Measurements from ENCODE around the gene PSMC3IP.
"Not testable (repeated sequence)": the region's sequence is repeated elsewhere in the genome, so short reads cannot be mapped to it uniquely, and the experiment has no call there.

PSMC3IP gene

DNA sequence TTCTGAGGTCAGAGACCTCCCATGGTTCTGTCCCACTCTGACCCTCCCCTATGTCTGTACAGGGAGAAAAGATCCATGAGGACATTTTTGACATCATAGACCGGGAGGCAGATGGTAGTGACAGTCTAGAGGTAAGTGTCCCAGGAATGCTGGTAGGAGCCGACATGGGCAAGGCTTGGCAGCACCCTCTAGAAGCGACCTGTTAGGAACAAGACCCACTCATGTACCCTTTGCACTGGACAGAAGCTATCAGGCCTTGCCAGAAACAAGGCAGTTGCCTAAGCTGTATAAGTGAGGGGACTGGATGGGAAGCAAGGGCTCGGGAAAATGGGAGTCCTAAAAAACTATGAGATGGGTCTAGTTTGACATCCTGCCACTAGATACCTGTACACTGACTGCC, 34.5 kb upstream of the PSMC3IP start:
- Histone ChIP-seq H3F3A (ENCODE audit: control insufficient read depth, insufficient read depth) (no peaks in the 10 kb centered on the region; the same call in 1 of the 2 replicates), H3K9me3 (ENCODE audit: control insufficient read depth, insufficient read depth, low read length) (no peaks in the 10 kb centered on the region), H3K79me2 (ENCODE audit: control insufficient read depth, low read length) (peaks cover 32% of the 10 kb centered on the region), H3K27me3 (ENCODE audit: control insufficient read depth, low read length) (no peaks in the 10 kb centered on the region), H3K9me2 (replicated peaks; ENCODE audit: control insufficient read depth, low read length) (no peaks in the 10 kb centered on the region), H3K4me2 (ENCODE audit: low read length) (no peak overlapping the region), H3K36me3 (ENCODE audit: control insufficient read depth, low read length) (peaks cover 48% of the 10 kb centered on the region), H4K20me1 (ENCODE audit: control insufficient read depth, insufficient read depth, low read depth, low read length) (no peaks in the 10 kb centered on the region), H3K4me1 (ENCODE audit: control insufficient read depth, low read length) (peaks cover 15% of the 10 kb centered on the region), H3K27ac (ENCODE audit: low read depth, low read length) (no peak overlapping the region), H3K4me3 (ENCODE audit: low read length) (no peak overlapping the region)
- TF ChIP-seq, protein P1, sequence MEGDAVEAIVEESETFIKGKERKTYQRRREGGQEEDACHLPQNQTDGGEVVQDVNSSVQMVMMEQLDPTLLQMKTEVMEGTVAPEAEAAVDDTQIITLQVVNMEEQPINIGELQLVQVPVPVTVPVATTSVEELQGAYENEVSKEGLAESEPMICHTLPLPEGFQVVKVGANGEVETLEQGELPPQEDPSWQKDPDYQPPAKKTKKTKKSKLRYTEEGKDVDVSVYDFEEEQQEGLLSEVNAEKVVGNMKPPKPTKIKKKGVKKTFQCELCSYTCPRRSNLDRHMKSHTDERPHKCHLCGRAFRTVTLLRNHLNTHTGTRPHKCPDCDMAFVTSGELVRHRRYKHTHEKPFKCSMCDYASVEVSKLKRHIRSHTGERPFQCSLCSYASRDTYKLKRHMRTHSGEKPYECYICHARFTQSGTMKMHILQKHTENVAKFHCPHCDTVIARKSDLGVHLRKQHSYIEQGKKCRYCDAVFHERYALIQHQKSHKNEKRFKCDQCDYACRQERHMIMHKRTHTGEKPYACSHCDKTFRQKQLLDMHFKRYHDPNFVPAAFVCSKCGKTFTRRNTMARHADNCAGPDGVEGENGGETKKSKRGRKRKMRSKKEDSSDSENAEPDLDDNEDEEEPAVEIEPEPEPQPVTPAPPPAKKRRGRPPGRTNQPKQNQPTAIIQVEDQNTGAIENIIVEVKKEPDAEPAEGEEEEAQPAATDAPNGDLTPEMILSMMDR (IDR thresholded peaks at IDR 0.05; ENCODE audit: low read depth, low read length, poor library complexity, severe bottlenecking) = no peak
- no peak for TF ChIP-seq EZH2phosphoT487 (IDR thresholded peaks at IDR 0.05; ENCODE audit: borderline replicate concordance, low read length)

DNA sequence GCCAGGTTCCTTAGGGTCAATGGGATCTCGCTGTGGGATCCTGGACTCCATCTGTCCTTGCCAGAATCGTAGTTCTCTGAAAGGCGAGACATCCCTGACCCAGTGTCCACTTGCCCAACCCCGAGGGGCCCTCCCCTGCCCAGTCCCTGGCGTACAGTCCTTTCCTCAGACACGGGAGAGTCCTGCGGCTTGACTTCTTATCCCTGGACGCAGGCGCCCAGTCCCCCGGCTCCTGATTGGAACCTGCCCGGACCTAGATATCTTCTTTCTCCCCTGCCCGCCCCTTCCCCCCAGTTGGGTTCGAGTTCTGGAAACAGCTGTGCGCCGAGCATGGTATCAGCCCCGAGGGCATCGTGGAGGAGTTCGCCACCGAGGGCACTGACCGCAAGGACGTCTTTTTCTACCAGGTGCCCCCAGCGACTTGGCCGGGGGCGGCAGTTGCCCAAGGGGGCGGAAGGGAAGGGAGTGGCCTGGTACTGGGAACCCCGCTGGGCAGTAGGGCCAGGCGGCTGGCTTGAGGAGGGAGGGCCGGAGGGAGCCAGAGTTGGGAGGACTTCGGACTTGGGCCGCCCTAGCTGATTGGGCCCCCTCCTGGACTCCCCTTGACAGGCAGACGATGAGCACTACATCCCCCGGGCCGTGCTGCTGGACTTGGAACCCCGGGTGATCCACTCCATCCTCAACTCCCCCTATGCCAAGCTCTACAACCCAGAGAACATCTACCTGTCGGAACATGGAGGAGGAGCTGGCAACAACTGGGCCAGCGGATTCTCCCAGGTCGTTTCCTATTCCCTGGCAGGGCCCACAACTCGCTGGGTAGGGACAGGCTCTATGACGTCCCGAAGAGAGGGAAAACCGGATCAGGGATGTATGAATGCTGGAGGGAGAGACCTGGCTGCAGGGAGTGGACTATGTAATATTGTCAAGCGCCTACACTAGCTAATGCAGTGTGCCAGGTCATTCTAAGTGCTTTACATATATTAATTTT, 32.6 kb upstream of the PSMC3IP start:
- H3K27me3 ChIP-seq (ENCODE audit: control insufficient read depth, low read length); H3F3A ChIP-seq (ENCODE audit: control insufficient read depth, insufficient read depth); H4K20me1 ChIP-seq (ENCODE audit: control insufficient read depth, insufficient read depth, low read depth, low read length); H3K9me2 ChIP-seq (replicated peaks; ENCODE audit: control insufficient read depth, low read length); H3K9me3 ChIP-seq (ENCODE audit: control insufficient read depth, insufficient read depth, low read length): not testable (repeated sequence)
- peaks cover 51% of the 10 kb centered on the region for H3K79me2 ChIP-seq (ENCODE audit: control insufficient read depth, low read length)
- H3K4me3 ChIP-seq (ENCODE audit: low read length) = peak overlapping the region; percentile 91
- peaks cover 46% of the 10 kb centered on the region for H3K36me3 ChIP-seq (ENCODE audit: control insufficient read depth, low read length)
- H3K4me2 ChIP-seq (ENCODE audit: low read length) = peak overlapping the region; percentile 72
- peak overlapping the region; percentile 27 for H3K27ac ChIP-seq (ENCODE audit: low read depth, low read length)
- peaks cover 30% of the 10 kb centered on the region for H3K4me1 ChIP-seq (ENCODE audit: control insufficient read depth, low read length)

GRCh38 chr17:42609182-42609813, 31.8 kb upstream of the PSMC3IP start, which contains the start of the genes RETREG3 and TUBG1:
TSS of gene RETREG3 (minus strand) at chr17:42609374. CDS start at chr17:42609324, 50 bp downstream.
TSS of gene TUBG1 (plus strand) at chr17:42609683. CDS start at chr17:42609738, 55 bp downstream.
- peaks cover 60% of the 10 kb centered on the region for H3K79me2 ChIP-seq (ENCODE audit: control insufficient read depth, low read length)
- peaks cover 2% of the 10 kb centered on the region; the same call in 1 of the 2 replicates for H3F3A ChIP-seq (ENCODE audit: control insufficient read depth, insufficient read depth)
- no peaks in the 10 kb centered on the region for H4K20me1 ChIP-seq (ENCODE audit: control insufficient read depth, insufficient read depth, low read depth, low read length)
- H3K4me1 ChIP-seq (ENCODE audit: control insufficient read depth, low read length) = peaks cover 36% of the 10 kb centered on the region
- H3K9me3 ChIP-seq (ENCODE audit: control insufficient read depth, insufficient read depth, low read length) = no peaks in the 10 kb centered on the region
- peak within 1 kb of the TSS; percentile 54 for H3K27ac ChIP-seq (ENCODE audit: low read depth, low read length)
- H3K9me2 ChIP-seq (replicated peaks; ENCODE audit: control insufficient read depth, low read length) = no peaks in the 10 kb centered on the region
- peak within 1 kb of the TSS; percentile 81 for H3K4me2 ChIP-seq (ENCODE audit: low read length)
- peak within 1 kb of the TSS; percentile 91 for H3K4me3 ChIP-seq (ENCODE audit: low read length)
- H3K36me3 ChIP-seq (ENCODE audit: control insufficient read depth, low read length) = peaks cover 41% of the 10 kb centered on the region
- H3K27me3 ChIP-seq (ENCODE audit: control insufficient read depth, low read length) = no peaks in the 10 kb centered on the region
- no peak for TF ChIP-seq EZH2phosphoT487 (IDR thresholded peaks at IDR 0.05; ENCODE audit: borderline replicate concordance, low read length)
- TF ChIP-seq, protein P1 (IDR thresholded peaks at IDR 0.05; ENCODE audit: low read depth, low read length, poor library complexity, severe bottlenecking) = no peak

Data from DOHH2 (cell line).